Peyer's patch (tissue), 4 donors: ENCODE data around the gene ZNF276. TPM values are rescaled to one million over a fixed set of nuclear protein-coding genes. Genes with fewer than 3 reads are reported as not detected.
"Not testable (repeated sequence)": the region's sequence is repeated elsewhere in the genome, so short reads cannot be mapped to it uniquely, and the experiment has no call there.

Experiments used
- DNase-seq, 3 donors: peaks; one replicate each; pipeline ENCODE4 v3.0.0-alpha.2; 2017 to 2019
- H3K27ac ChIP-seq, 4 donors: fragments of 200-600 bp; sonication (generic); one replicate each; pipeline ENCODE4 v1.5.1; 2016 to 2019
- H3K27me3 ChIP-seq, 2 donors: fragments of 200-600 bp; sonication (generic); one replicate each; pipeline ENCODE4 v1.5.1; 2019
- H3K36me3 ChIP-seq, 3 donors: fragments of 200-600 bp; sonication (generic); one replicate each; pipeline ENCODE4 v1.5.1; 2016 to 2019
- H3K4me1 ChIP-seq, 4 donors: fragments of 200-600 bp; sonication (generic); one replicate each; pipeline ENCODE4 v1.5.1; 2016 to 2019
- H3K4me3 ChIP-seq, 4 donors: fragments of 200-600 bp; sonication (generic); 1 replicate in 3 of 4; 2 replicates in 1 of 4; pipeline ENCODE4 v1.5.1; 2016 to 2019; ENCODE audit warnings: mild to moderate bottlenecking in 1 of 4
- H3K9me3 ChIP-seq, 4 donors: fragments of 200-600 bp; sonication (generic); one replicate each; pipeline ENCODE4 v1.5.1; 2016 to 2019; ENCODE audit warnings: mild to moderate bottlenecking in 1 of 4
- POLR2A ChIP-seq, 2 donors: fragments of 450-650 bp; IDR thresholded peaks; one replicate each; pipeline ENCODE4 v1.5.1; 2017; ENCODE audit warnings: antibody characterized with exemption in 2 of 2, mild to moderate bottlenecking in 2 of 2, moderate library complexity in 2 of 2
- total RNA-seq, 4 donors: library from RNA; depleted of rRNA; stranded (reverse); fragments of >200 nt; gene quantifications; one replicate each; pipeline ENCODE4 v1.1.0, GENCODE V29; 2016
- TF ChIP-seq, protein P1 (sequence below), 6 experiments: fragments of 450-650 bp in 4 of 6; fragments of 200-600 bp in 2 of 6; sonication (generic) in 1 of 6; IDR thresholded peaks; one replicate each; pipeline ENCODE4 v1.5.1; 2017 to 2019; ENCODE audit warnings: antibody characterized with exemption in 6 of 6, mild to moderate bottlenecking in 3 of 6, moderate library complexity in 1 of 6

ZNF276 gene
- total RNA-seq, 4 donors from 2014 or later = 59.0 to 270 (median 125) TPM

DNA sequence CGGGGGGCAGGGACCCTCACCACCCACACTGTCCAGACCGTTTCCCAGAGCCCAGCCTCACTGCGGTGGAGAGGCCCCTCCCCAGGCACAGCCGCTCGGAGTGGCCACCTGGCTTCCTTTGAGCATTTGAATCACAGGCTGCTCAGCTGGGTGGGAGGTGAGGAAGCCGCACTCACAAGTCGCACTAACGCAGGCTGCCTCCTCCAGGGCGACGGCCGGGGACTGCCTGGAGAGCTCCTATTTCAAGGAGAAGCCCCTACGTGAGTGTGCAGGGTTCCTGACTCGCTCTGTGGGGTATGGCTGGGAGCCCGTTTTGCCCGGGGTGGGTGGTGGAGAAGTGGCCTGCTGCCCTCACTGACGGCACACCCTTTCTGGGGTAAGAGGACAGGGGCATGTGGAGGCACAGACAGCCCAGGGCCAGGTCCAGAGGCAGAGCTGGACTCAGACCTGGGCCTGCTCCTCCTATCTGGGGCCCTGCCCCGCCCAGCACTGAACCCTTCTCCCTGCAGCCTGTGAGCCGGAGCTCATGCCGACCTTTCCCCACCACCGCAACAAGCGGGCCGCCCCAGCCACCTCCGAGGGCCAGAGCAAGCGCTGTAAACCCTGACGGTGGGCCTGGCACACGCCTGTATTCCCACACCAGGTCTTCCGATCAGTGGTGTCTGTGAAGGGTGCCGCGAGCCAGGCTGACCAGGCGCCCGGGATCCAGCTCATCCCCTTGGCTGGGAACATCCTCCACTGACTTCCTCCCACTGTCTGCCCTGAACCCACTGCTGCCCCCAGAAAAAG is 26.1 kb upstream of the ZNF276 start:
- DNase-seq = peak in 2 of 3 donors; percentile 46 to 65
- TF ChIP-seq, protein P1, sequence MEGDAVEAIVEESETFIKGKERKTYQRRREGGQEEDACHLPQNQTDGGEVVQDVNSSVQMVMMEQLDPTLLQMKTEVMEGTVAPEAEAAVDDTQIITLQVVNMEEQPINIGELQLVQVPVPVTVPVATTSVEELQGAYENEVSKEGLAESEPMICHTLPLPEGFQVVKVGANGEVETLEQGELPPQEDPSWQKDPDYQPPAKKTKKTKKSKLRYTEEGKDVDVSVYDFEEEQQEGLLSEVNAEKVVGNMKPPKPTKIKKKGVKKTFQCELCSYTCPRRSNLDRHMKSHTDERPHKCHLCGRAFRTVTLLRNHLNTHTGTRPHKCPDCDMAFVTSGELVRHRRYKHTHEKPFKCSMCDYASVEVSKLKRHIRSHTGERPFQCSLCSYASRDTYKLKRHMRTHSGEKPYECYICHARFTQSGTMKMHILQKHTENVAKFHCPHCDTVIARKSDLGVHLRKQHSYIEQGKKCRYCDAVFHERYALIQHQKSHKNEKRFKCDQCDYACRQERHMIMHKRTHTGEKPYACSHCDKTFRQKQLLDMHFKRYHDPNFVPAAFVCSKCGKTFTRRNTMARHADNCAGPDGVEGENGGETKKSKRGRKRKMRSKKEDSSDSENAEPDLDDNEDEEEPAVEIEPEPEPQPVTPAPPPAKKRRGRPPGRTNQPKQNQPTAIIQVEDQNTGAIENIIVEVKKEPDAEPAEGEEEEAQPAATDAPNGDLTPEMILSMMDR (IDR thresholded peaks at IDR 0.05) = no peak
- no peak for TF ChIP-seq POLR2A (IDR thresholded peaks at IDR 0.05)
- H3K27ac ChIP-seq = peak overlapping the region in 1 of 4 donors; percentile 45
- peaks cover 0 to 76% (median 2%) of the 10 kb centered on the region in 3 donors for H3K36me3 ChIP-seq
- peaks cover 0 to 31% (median 14%) of the 10 kb centered on the region in 4 donors for H3K4me1 ChIP-seq
- no peak overlapping the region for H3K4me3 ChIP-seq
- H3K9me3 ChIP-seq = no peaks in the 10 kb centered on the region
- no peaks in the 10 kb centered on the region for H3K27me3 ChIP-seq

DNA sequence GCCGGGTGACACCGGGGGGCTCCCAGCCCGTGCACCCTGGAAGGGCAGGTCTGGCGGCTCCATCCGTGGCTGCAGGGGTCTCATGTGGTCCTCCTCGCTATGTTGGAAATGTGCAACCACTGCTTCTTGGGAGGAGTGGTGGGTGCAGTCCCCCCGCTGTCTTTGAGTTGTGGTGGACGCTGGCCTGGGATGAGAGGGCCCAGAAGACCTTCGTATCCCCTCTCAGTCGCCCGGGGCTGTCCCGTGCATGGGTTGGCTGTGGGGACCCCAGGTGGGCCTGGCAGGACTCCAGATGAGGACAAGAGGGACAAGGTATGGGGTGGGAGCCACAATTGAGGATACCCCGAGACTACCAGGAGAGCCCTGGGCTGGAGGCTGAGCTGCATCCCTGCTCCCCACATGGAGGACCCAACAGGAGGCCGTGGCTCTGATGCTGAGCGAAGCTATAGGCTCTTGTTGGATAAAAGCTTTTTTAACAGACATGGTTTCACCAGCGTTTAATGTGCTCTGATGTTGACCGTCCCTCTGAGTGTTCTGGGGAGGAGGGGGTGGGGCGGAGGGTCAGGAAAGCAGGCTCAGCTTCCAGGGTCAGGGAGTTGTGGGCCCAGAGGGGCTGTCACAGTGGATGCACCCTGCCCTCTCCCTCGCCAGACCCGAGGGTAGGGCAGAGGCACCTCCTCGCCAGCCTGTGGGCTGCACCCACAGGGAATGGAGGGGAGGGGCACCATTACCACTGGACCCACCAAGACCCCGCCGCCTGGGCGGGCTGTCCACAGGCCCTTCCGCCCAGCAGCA is 25.3 kb upstream of the ZNF276 start:
- peak overlapping the region in 1 of 4 donors; percentile 49 for H3K27ac ChIP-seq
- H3K27me3 ChIP-seq = no peaks in the 10 kb centered on the region
- H3K4me1 ChIP-seq = peaks cover 0 to 37% (median 18%) of the 10 kb centered on the region in 4 donors
- H3K9me3 ChIP-seq = no peaks in the 10 kb centered on the region
- peak in 1 of 3 donors; percentile 46 for DNase-seq
- H3K4me3 ChIP-seq = no peak overlapping the region
- TF ChIP-seq, protein P1 (IDR thresholded peaks at IDR 0.05) = no peak
- TF ChIP-seq POLR2A (IDR thresholded peaks at IDR 0.05) = no peak
- H3K36me3 ChIP-seq = peaks cover 0 to 70% (median 0%) of the 10 kb centered on the region in 3 donors

DNA sequence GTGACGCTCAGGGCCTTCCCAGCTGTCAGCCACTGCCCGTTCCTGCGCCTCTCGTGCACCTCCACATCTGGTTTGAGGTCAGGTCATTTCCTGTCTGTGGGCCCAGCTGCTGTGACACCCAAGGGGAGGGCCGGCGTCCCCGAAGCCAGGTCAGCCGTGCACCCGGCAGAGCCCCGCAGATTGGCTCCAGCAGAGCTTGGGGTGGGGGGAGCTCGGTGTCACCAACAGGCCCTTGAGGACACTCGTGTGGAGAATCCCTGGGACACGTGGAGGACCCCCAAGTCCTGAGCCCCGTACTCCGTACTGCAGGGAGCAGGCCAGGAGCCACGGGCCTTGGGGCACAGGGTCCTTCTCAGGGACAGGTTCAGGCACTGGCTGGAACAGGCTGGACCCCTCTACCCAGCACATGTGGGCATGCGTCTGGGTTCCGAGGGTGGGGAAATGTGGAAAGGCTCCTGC is 24.6 kb upstream of the ZNF276 start:
- H3K9me3 ChIP-seq = no peaks in the 10 kb centered on the region
- H3K4me3 ChIP-seq = no peak overlapping the region
- peak overlapping the region in 1 of 4 donors; percentile 49 for H3K27ac ChIP-seq
- peaks cover 0 to 37% (median 19%) of the 10 kb centered on the region in 4 donors for H3K4me1 ChIP-seq
- DNase-seq = peak; percentile 50 to 70 (median 55)
- no peaks in the 10 kb centered on the region for H3K27me3 ChIP-seq
- peaks cover 0 to 63% (median 0%) of the 10 kb centered on the region in 3 donors for H3K36me3 ChIP-seq
- no peak for TF ChIP-seq POLR2A (IDR thresholded peaks at IDR 0.05)
- TF ChIP-seq, protein P1 (IDR thresholded peaks at IDR 0.05) = no peak

DNA sequence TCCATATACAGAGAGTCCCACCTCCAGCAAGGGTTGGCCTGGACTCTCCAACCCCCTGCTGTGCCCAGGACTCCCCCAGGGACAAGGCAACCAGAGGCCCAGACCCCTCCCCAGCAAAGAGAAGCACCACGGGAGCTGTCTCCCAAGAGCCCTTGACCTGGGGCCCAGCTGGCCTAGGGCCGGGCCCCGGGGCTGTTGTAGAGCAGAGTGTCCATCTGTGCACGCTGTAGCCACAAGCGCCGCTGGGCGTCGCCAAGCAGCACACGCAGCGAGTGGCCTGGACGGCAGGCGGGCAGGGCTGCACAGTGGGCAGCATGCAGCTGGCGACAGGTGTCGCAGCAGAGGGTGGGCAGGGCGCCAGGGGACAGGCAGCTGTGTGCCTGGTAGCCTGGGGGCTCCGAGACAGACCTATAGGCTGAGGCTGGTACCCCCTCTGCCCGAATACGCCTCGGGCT is 24.1 kb upstream of the ZNF276 start:
- DNase-seq = peak in 2 of 3 donors; percentile 43 to 51
- H3K4me1 ChIP-seq = peaks cover 0 to 42% (median 19%) of the 10 kb centered on the region in 4 donors
- peak overlapping the region in 1 of 4 donors; percentile 49 for H3K27ac ChIP-seq
- no peak for TF ChIP-seq POLR2A (IDR thresholded peaks at IDR 0.05)
- TF ChIP-seq, protein P1 (IDR thresholded peaks at IDR 0.05) = no peak
- H3K27me3 ChIP-seq = no peaks in the 10 kb centered on the region
- H3K9me3 ChIP-seq = no peaks in the 10 kb centered on the region
- no peak overlapping the region for H3K4me3 ChIP-seq
- H3K36me3 ChIP-seq = peaks cover 0 to 58% (median 0%) of the 10 kb centered on the region in 3 donors

DNA sequence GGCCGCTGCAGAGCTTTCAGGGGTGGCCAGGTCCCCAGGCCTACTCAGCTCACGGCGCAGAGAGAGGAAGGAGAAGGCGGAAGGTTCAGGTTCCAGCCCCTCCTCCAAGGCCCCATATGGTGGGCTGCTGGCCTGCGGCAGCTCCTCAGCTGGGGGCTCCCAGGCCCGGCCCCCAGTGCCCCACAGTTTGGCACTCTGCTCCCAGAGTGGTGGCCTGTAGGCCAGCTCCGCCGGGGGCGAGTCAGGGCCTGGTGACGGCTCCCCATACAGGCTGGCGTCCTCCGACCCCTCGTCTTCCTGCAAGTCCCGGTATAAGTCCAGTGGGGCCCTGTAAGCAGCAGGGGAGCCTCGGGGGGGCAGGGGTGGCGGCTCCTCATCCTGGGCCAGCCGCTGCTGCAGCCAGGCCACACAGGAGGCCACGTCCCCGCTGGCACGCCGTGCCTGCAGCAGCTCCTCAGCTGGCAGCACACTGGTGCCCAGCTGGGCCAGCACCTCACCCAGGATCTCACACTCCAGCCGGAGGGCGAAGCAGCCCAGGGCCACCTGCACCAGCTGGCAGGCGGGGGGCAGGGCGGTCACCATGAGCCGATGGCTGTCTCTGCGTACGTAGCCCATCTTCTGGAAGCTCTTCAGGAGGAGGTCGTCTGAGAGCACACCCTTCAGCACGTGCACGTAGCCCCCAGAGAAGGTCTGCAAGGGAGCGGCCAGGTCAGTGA is 23.6 kb upstream of the ZNF276 start:
- H3K27me3 ChIP-seq = no peaks in the 10 kb centered on the region
- peaks cover 0 to 53% (median 0%) of the 10 kb centered on the region in 3 donors for H3K36me3 ChIP-seq
- no peak for DNase-seq

DNA sequence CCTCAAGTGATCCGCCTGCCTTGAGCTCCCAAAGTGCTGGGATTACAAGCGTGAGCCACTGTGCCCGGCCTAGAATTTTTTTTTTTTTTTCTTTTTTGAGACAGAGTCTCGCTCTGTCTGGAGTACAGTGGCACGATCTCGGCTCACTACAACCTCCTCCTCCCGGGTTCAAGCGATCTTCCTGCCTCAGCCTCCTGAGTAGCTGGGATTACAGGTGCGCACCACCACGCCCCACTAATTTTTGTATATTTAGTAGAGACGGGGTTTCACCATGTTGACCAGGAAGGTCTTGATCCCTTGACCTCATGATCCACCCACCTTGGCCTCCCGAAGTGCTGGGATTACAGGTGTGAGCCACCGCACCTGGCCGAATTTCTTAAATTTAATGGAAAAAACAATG is 22.6 kb upstream of the ZNF276 start:
- H3K4me3 ChIP-seq, H3K27me3 ChIP-seq, H3K9me3 ChIP-seq, H3K27ac ChIP-seq, DNase-seq: not testable (repeated sequence)
- Histone ChIP-seq H3K36me3 (peaks cover 0 to 43% (median 0%) of the 10 kb centered on the region in 3 donors), H3K4me1 (peaks cover 0 to 44% (median 19%) of the 10 kb centered on the region in 4 donors)

More for the DNA sequence above, 23.6 kb upstream of the ZNF276 start:
- H3K4me1 ChIP-seq = peaks cover 0 to 44% (median 19%) of the 10 kb centered on the region in 4 donors
- peak overlapping the region in 1 of 4 donors; percentile 49 for H3K27ac ChIP-seq
- H3K4me3 ChIP-seq = no peak overlapping the region
- TF ChIP-seq, protein P1 (IDR thresholded peaks at IDR 0.05) = no peak
- no peak for TF ChIP-seq POLR2A (IDR thresholded peaks at IDR 0.05)
- no peaks in the 10 kb centered on the region for H3K9me3 ChIP-seq

DNA sequence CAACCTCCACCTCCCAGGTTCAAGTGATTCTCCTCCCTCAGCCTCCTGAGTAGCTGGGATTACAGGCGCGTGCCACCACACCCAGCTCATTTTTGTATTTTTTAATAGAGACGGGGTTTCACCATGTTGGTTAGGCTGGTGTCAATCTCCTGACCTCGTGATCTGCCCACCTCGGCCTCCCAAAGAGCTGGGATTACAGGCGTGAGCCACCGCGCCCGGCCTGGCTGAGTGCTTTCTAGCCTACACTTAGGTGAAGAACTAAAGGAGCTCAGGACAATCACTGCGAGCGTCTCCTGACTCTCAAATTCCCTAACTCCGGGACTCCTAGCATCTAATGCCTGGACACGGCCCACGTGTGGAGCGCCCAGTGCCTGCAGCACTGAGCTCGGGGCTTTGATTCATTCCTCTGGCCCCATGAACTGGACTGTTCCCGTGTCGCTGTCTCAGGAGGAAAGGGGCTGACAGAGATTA is 21.7 kb upstream of the ZNF276 start:
- Histone ChIP-seq H3K4me1 (peaks cover 0 to 44% (median 19%) of the 10 kb centered on the region in 4 donors), H3K4me3 (peak overlapping the region in 2 of 4 donors; percentile 70 to 79)
- not testable (repeated sequence) for DNase-seq

More for the DNA sequence above, 21.7 kb upstream of the ZNF276 start:
- H3K27me3 ChIP-seq, H3K9me3 ChIP-seq: not testable (repeated sequence)
- Histone ChIP-seq H3K27ac (peak overlapping the region in 3 of 4 donors; percentile 88 to 94 (median 89)), H3K36me3 (peaks cover 0 to 34% (median 0%) of the 10 kb centered on the region in 3 donors)
